Measurements from ENCODE around the gene NCOA1. TPM values are rescaled to one million over a fixed set of nuclear protein-coding genes. Genes with fewer than 3 reads are reported as not detected.

Gene NCOA1
- total and polyA plus RNA-seq, 4 experiments from 2014 or later, result 5.9 to 46.2 (median 34.8) TPM

- Mint-ChIP-seq H3K27ac (peak overlapping the region in 3 of 7 donors; percentile 19 to 36 (median 28)), H3K9me3 (no peaks in the 10 kb centered on the region), H3K4me3 (no peak overlapping the region), H3K4me1 (peaks cover 0 to 2% (median 0%) of the 10 kb centered on the region in 4 donors), H3K27me3 (no peaks in the 10 kb centered on the region), H3K36me3 (peaks cover 22% of the 10 kb centered on the region in 2 donors)
- intact Hi-C loops (cut with micrococcal nuclease), result no loop called here
- H3K4me3 ChIP-seq (ENCODE audit: low read length in 2 of 2), result no peak overlapping the region
- no peak overlapping the region for H3K27ac ChIP-seq (ENCODE audit: low read depth, low read length)
- H3K36me3 ChIP-seq (ENCODE audit: insufficient read depth, low read length), result peaks cover 3% of the 10 kb centered on the region
- no peaks in the 10 kb centered on the region for H3K4me1 ChIP-seq (ENCODE audit: insufficient read depth, low read length)
- H3K27me3 ChIP-seq (ENCODE audit: insufficient read depth, low read length), result no peaks in the 10 kb centered on the region
- no peak for DNase-seq
- ChIA-PET CTCF (ENCODE audit: partially characterized antibody) (no interaction called here), POLR2A (ENCODE audit: partially characterized antibody) (interaction anchor here (0.6 kb wide), 1 partner anchor 180 kb away, joined by 6 read pairs; no protein-coding TSS in a partner anchor)
- H3K9me3 ChIP-seq (ENCODE audit: control insufficient read depth in 1 of 2, low read length in 2 of 2), result no peaks in the 10 kb centered on the region
Observed at GRCh38 chr2:24771764-24772586, 280.9 kb downstream of the NCOA1 start.

- no peaks in the 10 kb centered on the region for H3K27me3 ChIP-seq (ENCODE audit: insufficient read depth, low read length)
- no peaks in the 10 kb centered on the region for H3K9me3 ChIP-seq (ENCODE audit: control insufficient read depth in 1 of 2, low read length in 2 of 2)
- H3K4me1 Mint-ChIP-seq, result peaks cover 0 to 2% (median 0%) of the 10 kb centered on the region in 4 donors
- intact Hi-C loops (cut with micrococcal nuclease), result no loop called here
- POLR2A ChIA-PET (ENCODE audit: partially characterized antibody), result interaction anchor here (1.8 kb wide), 1 partner anchor 19 kb away, joined by 4 read pairs; the partner anchor contains the start of genes CENPO and PTRHD1
- CTCF ChIA-PET (ENCODE audit: partially characterized antibody), result no interaction called here
- no peaks in the 10 kb centered on the region for H3K4me1 ChIP-seq (ENCODE audit: insufficient read depth, low read length)
- H3K4me3 Mint-ChIP-seq, result no peak overlapping the region
- H3K36me3 ChIP-seq (ENCODE audit: insufficient read depth, low read length), result no peaks in the 10 kb centered on the region
- DNase-seq, result no peak
- no peak overlapping the region for H3K4me3 ChIP-seq (ENCODE audit: low read length in 2 of 2)
- no peaks in the 10 kb centered on the region for H3K9me3 Mint-ChIP-seq
- H3K36me3 Mint-ChIP-seq, result peaks cover 8 to 13% of the 10 kb centered on the region in 2 donors
- H3K27ac Mint-ChIP-seq, result no peak overlapping the region
- H3K27ac ChIP-seq (ENCODE audit: low read depth, low read length), result no peak overlapping the region
- H3K27me3 Mint-ChIP-seq, result no peaks in the 10 kb centered on the region
Observed at GRCh38 chr2:24774373-24774772, 283.3 kb downstream of the NCOA1 start.

- no peak for DNase-seq
- H3K4me3 ChIP-seq (ENCODE audit: low read length in 2 of 2), result no peak overlapping the region
- H3K9me3 ChIP-seq (ENCODE audit: control insufficient read depth in 1 of 2, low read length in 2 of 2), result no peaks in the 10 kb centered on the region
- peaks cover 0 to 2% (median 0%) of the 10 kb centered on the region in 4 donors for H3K4me1 Mint-ChIP-seq
- H3K27me3 Mint-ChIP-seq, result peaks cover 0 to 4% of the 10 kb centered on the region in 2 donors
- CTCF ChIA-PET (ENCODE audit: partially characterized antibody), result interaction anchor here (1.0 kb wide), 1 partner anchor 369 kb away, joined by 3 read pairs; no protein-coding TSS in a partner anchor
- intact Hi-C loops (cut with micrococcal nuclease), result no loop called here
- no peak overlapping the region for H3K4me3 Mint-ChIP-seq
- no peaks in the 10 kb centered on the region for H3K27me3 ChIP-seq (ENCODE audit: insufficient read depth, low read length)
- peaks cover 0 to 4% (median 0%) of the 10 kb centered on the region in 8 donors for H3K9me3 Mint-ChIP-seq
- POLR2A ChIA-PET (ENCODE audit: partially characterized antibody), result no interaction called here
- H3K27ac Mint-ChIP-seq, result no peak overlapping the region
- no peak overlapping the region for H3K27ac ChIP-seq (ENCODE audit: low read depth, low read length)
- H3K36me3 Mint-ChIP-seq, result peaks cover 0 to 7% of the 10 kb centered on the region in 2 donors
- H3K4me1 ChIP-seq (ENCODE audit: insufficient read depth, low read length), result no peaks in the 10 kb centered on the region
- H3K36me3 ChIP-seq (ENCODE audit: insufficient read depth, low read length), result no peaks in the 10 kb centered on the region
Observed at GRCh38 chr2:24779116-24779515, 288.1 kb downstream of the NCOA1 start.

GRCh38 chr2:24783641-24784040 is 292.6 kb downstream of the NCOA1 start:
- DNase-seq, result no peak
- ChIA-PET POLR2A (ENCODE audit: partially characterized antibody) (interaction anchor here (1.5 kb wide), 1 partner anchor 9 kb away, joined by 7 read pairs; the partner anchor contains the start of genes CENPO and PTRHD1), CTCF (ENCODE audit: partially characterized antibody) (no interaction called here)
- peaks cover 0 to 7% of the 10 kb centered on the region in 2 donors for H3K36me3 Mint-ChIP-seq
- no peak overlapping the region for H3K4me3 Mint-ChIP-seq
- H3K4me3 ChIP-seq (ENCODE audit: low read length in 2 of 2), result no peak overlapping the region
- H3K36me3 ChIP-seq (ENCODE audit: insufficient read depth, low read length), result no peaks in the 10 kb centered on the region
- H3K27ac Mint-ChIP-seq, result no peak overlapping the region
- no peaks in the 10 kb centered on the region for H3K4me1 Mint-ChIP-seq
- H3K9me3 ChIP-seq (ENCODE audit: control insufficient read depth in 1 of 2, low read length in 2 of 2), result no peaks in the 10 kb centered on the region
- intact Hi-C loops (cut with micrococcal nuclease), result no loop called here
- H3K27me3 Mint-ChIP-seq, result peaks cover 0 to 6% of the 10 kb centered on the region in 2 donors
- no peaks in the 10 kb centered on the region for H3K27me3 ChIP-seq (ENCODE audit: insufficient read depth, low read length)
- no peak overlapping the region for H3K27ac ChIP-seq (ENCODE audit: low read depth, low read length)
- H3K4me1 ChIP-seq (ENCODE audit: insufficient read depth, low read length), result no peaks in the 10 kb centered on the region
- H3K9me3 Mint-ChIP-seq, result peaks cover 0 to 4% (median 0%) of the 10 kb centered on the region in 8 donors

- H3K4me3 Mint-ChIP-seq, result no peak overlapping the region
- H3K4me1 Mint-ChIP-seq, result no peaks in the 10 kb centered on the region
- no peaks in the 10 kb centered on the region for H3K27me3 ChIP-seq (ENCODE audit: insufficient read depth, low read length)
- no peaks in the 10 kb centered on the region for H3K4me1 ChIP-seq (ENCODE audit: insufficient read depth, low read length)
- H3K27ac Mint-ChIP-seq, result no peak overlapping the region
- H3K27me3 Mint-ChIP-seq, result peaks cover 0 to 4% of the 10 kb centered on the region in 2 donors
- POLR2A ChIA-PET (ENCODE audit: partially characterized antibody), result interaction anchor here (0.6 kb wide), 1 partner anchor 211 kb away, joined by 4 read pairs; no protein-coding TSS in a partner anchor
- no peaks in the 10 kb centered on the region for H3K9me3 ChIP-seq (ENCODE audit: control insufficient read depth in 1 of 2, low read length in 2 of 2)
- no peak overlapping the region for H3K4me3 ChIP-seq (ENCODE audit: low read length in 2 of 2)
- CTCF ChIA-PET (ENCODE audit: partially characterized antibody), result no interaction called here
- no peak overlapping the region for H3K27ac ChIP-seq (ENCODE audit: low read depth, low read length)
- peaks cover 0 to 13% of the 10 kb centered on the region in 2 donors for H3K36me3 Mint-ChIP-seq
- no peak for DNase-seq
- no peaks in the 10 kb centered on the region for H3K36me3 ChIP-seq (ENCODE audit: insufficient read depth, low read length)
- intact Hi-C loops (cut with micrococcal nuclease), result no loop called here
- H3K9me3 Mint-ChIP-seq, result peaks cover 0 to under 1% (median 0%) of the 10 kb centered on the region in 8 donors
Observed at GRCh38 chr2:24785671-24786321, 294.7 kb downstream of the NCOA1 start.

- intact Hi-C loops (cut with micrococcal nuclease), result no loop called here
- no peak overlapping the region for H3K27ac ChIP-seq (ENCODE audit: low read depth, low read length)
- Mint-ChIP-seq H3K27ac (peak overlapping the region in 1 of 7 donors; percentile 46), H3K4me1 (peaks cover 3 to 4% (median 3%) of the 10 kb centered on the region in 4 donors), H3K9me3 (no peaks in the 10 kb centered on the region), H3K4me3 (no peak overlapping the region), H3K36me3 (peaks cover under 1 to 10% of the 10 kb centered on the region in 2 donors), H3K27me3 (peaks cover 0 to 1% of the 10 kb centered on the region in 2 donors)
- DNase-seq, result no peak
- ChIA-PET POLR2A (ENCODE audit: partially characterized antibody) (no interaction called here), CTCF (ENCODE audit: partially characterized antibody) (no interaction called here)
- no peaks in the 10 kb centered on the region for H3K9me3 ChIP-seq (ENCODE audit: control insufficient read depth in 1 of 2, low read length in 2 of 2)
- no peaks in the 10 kb centered on the region for H3K36me3 ChIP-seq (ENCODE audit: insufficient read depth, low read length)
- no peak overlapping the region for H3K4me3 ChIP-seq (ENCODE audit: low read length in 2 of 2)
- peaks cover 8% of the 10 kb centered on the region for H3K4me1 ChIP-seq (ENCODE audit: insufficient read depth, low read length)
- no peaks in the 10 kb centered on the region for H3K27me3 ChIP-seq (ENCODE audit: insufficient read depth, low read length)
Observed at GRCh38 chr2:24787532-24787931, 296.5 kb downstream of the NCOA1 start.

GRCh38 chr2:24788816-24789215 is 297.8 kb downstream of the NCOA1 start:
- Histone ChIP-seq H3K27me3 (ENCODE audit: insufficient read depth, low read length) (no peaks in the 10 kb centered on the region), H3K9me3 (ENCODE audit: control insufficient read depth in 1 of 2, low read length in 2 of 2) (no peaks in the 10 kb centered on the region), H3K27ac (ENCODE audit: low read depth, low read length) (no peak overlapping the region), H3K36me3 (ENCODE audit: insufficient read depth, low read length) (no peaks in the 10 kb centered on the region), H3K4me3 (ENCODE audit: low read length in 2 of 2) (no peak overlapping the region), H3K4me1 (ENCODE audit: insufficient read depth, low read length) (peaks cover 12% of the 10 kb centered on the region)
- Mint-ChIP-seq H3K27ac (no peak overlapping the region), H3K4me1 (peaks cover 4 to 17% (median 10%) of the 10 kb centered on the region in 4 donors), H3K4me3 (no peak overlapping the region), H3K36me3 (peaks cover 8 to 10% of the 10 kb centered on the region in 2 donors), H3K9me3 (no peaks in the 10 kb centered on the region), H3K27me3 (peaks cover 0 to 1% of the 10 kb centered on the region in 2 donors)
- intact Hi-C loops (cut with micrococcal nuclease), result no loop called here
- POLR2A ChIA-PET (ENCODE audit: partially characterized antibody), result no interaction called here
- no peak for DNase-seq
- CTCF ChIA-PET (ENCODE audit: partially characterized antibody), result no interaction called here

Data from CD4-positive, alpha-beta memory T cell (primary cell).